H7 (cell line): ENCODE measurements around the gene NDST1. TPM values are rescaled to one million over a fixed set of nuclear protein-coding genes. Genes with fewer than 3 reads are reported as not detected.

Experiments used
- DNase-seq: peaks from one replicate; pipeline ENCODE4 v3.0.0; 2012
- H3K27me3 ChIP-seq: 2 replicates; pipeline ENCODE4 v1.6.0; 2011; ENCODE audit warnings: mild to moderate bottlenecking, low read length; ENCODE audit not compliant: control insufficient read depth, insufficient read depth
- H3K36me3 ChIP-seq: replicated peaks from 2 replicates; pipeline ENCODE4 v1.5.1; 2011; ENCODE audit warnings: low read length; ENCODE audit not compliant: control insufficient read depth, insufficient read depth
- H3K4me3 ChIP-seq: 2 replicates; pipeline ENCODE4 v1.5.1; 2011; ENCODE audit warnings: low read depth, mild to moderate bottlenecking, control low read depth, low read length, moderate library complexity; ENCODE audit not compliant: insufficient read depth
- total RNA-seq: library from RNA; depleted of rRNA; stranded (reverse); fragments of >200 nt; shearing (Covaris generic); gene quantifications from 2 replicates; pipeline ENCODE4 v1.2.3, GENCODE V29; 2014

The NDST1 gene
- total RNA-seq, 1 experiment from 2014 or later, result 24.8 TPM

- DNase-seq, result no peak
- peaks cover 26% of the 10 kb centered on the region for H3K36me3 ChIP-seq
- H3K4me3 ChIP-seq, result no peak overlapping the region
- H3K27me3 ChIP-seq, result no peaks in the 10 kb centered on the region
Observed at GRCh38 chr5:150531686-150532085, 23.8 kb downstream of the NDST1 start.

- peaks cover 27% of the 10 kb centered on the region for H3K36me3 ChIP-seq
- no peaks in the 10 kb centered on the region for H3K27me3 ChIP-seq
- no peak overlapping the region for H3K4me3 ChIP-seq
- no peak for DNase-seq
Observed at GRCh38 chr5:150532151-150532550, 24.2 kb downstream of the NDST1 start.

- DNase-seq, result no peak
- H3K36me3 ChIP-seq, result peaks cover 26% of the 10 kb centered on the region
Observed at GRCh38 chr5:150532996-150533395, 25.1 kb downstream of the NDST1 start.

GRCh38 chr5:150534811-150535210 lies 26.9 kb downstream of the NDST1 start:
- peaks cover 32% of the 10 kb centered on the region for H3K36me3 ChIP-seq
- DNase-seq, result no peak
- no peak overlapping the region for H3K4me3 ChIP-seq
- no peaks in the 10 kb centered on the region for H3K27me3 ChIP-seq

More at GRCh38 chr5:150532996-150533395, 25.1 kb downstream of the NDST1 start:
- Histone ChIP-seq H3K4me3 (no peak overlapping the region), H3K27me3 (no peaks in the 10 kb centered on the region)

- Histone ChIP-seq H3K27me3 (no peaks in the 10 kb centered on the region), H3K4me3 (no peak overlapping the region), H3K36me3 (peaks cover 38% of the 10 kb centered on the region)
- DNase-seq, result no peak
Observed at GRCh38 chr5:150535611-150536010, 27.7 kb downstream of the NDST1 start.

GRCh38 chr5:150538007-150538917 lies 30.3 kb downstream of the NDST1 start:
- DNase-seq, result no peak
- no peaks in the 10 kb centered on the region for H3K27me3 ChIP-seq
- peaks cover 52% of the 10 kb centered on the region for H3K36me3 ChIP-seq
- H3K4me3 ChIP-seq, result no peak overlapping the region

GRCh38 chr5:150539206-150539605 lies 31.3 kb downstream of the NDST1 start:
- peaks cover 50% of the 10 kb centered on the region for H3K36me3 ChIP-seq

GRCh38 chr5:150540042-150540441 lies 32.1 kb downstream of the NDST1 start:
- peaks cover 44% of the 10 kb centered on the region for H3K36me3 ChIP-seq
- no peak overlapping the region for H3K4me3 ChIP-seq
- no peaks in the 10 kb centered on the region for H3K27me3 ChIP-seq
- DNase-seq, result no peak

More at GRCh38 chr5:150539206-150539605, 31.3 kb downstream of the NDST1 start:
- Histone ChIP-seq H3K4me3 (no peak overlapping the region), H3K27me3 (no peaks in the 10 kb centered on the region)
- no peak for DNase-seq

GRCh38 chr5:150540615-150541396 lies 32.9 kb downstream of the NDST1 start:
- Histone ChIP-seq H3K36me3 (peaks cover 44% of the 10 kb centered on the region), H3K4me3 (no peak overlapping the region), H3K27me3 (no peaks in the 10 kb centered on the region)
- no peak for DNase-seq

- Histone ChIP-seq H3K27me3 (no peaks in the 10 kb centered on the region), H3K4me3 (no peak overlapping the region), H3K36me3 (peaks cover 45% of the 10 kb centered on the region)
- no peak for DNase-seq
Observed at GRCh38 chr5:150541397-150541675, 33.4 kb downstream of the NDST1 start.

- Histone ChIP-seq H3K4me3 (no peak overlapping the region), H3K27me3 (no peaks in the 10 kb centered on the region), H3K36me3 (peaks cover 46% of the 10 kb centered on the region)
- no peak for DNase-seq
Observed at GRCh38 chr5:150541895-150542294, 34.0 kb downstream of the NDST1 start.

GRCh38 chr5:150542933-150543445 lies 35.1 kb downstream of the NDST1 start:
- Histone ChIP-seq H3K27me3 (no peaks in the 10 kb centered on the region), H3K4me3 (no peak overlapping the region), H3K36me3 (peaks cover 53% of the 10 kb centered on the region)
- DNase-seq, result no peak

GRCh38 chr5:150544611-150545219 lies 36.8 kb downstream of the NDST1 start:
- Histone ChIP-seq H3K27me3 (no peaks in the 10 kb centered on the region), H3K36me3 (peaks cover 52% of the 10 kb centered on the region), H3K4me3 (no peak overlapping the region)
- peak; percentile 99 for DNase-seq

- Histone ChIP-seq H3K4me3 (no peak overlapping the region), H3K36me3 (peaks cover 47% of the 10 kb centered on the region)
- DNase-seq, result no peak
Observed at GRCh38 chr5:150545246-150545645, 37.3 kb downstream of the NDST1 start.

More at GRCh38 chr5:150545246-150545645, 37.3 kb downstream of the NDST1 start:
- H3K27me3 ChIP-seq, result no peaks in the 10 kb centered on the region
